ENCODE results near the gene UNC45B.

- TF ChIP-seq CTCF (IDR thresholded peaks at IDR 0.05) = peak; percentile 90
- TF ChIP-seq FOXP1 (CRISPR knock-in tag; IDR thresholded peaks at IDR 0.05; ENCODE audit: borderline replicate concordance) = peak; percentile 86
- TF ChIP-seq NFYB (CRISPR knock-in tag; conservative IDR thresholded peaks at IDR 0.05; ENCODE audit: low read depth) = no peak
- TF ChIP-seq ELF4 (CRISPR knock-in tag; IDR thresholded peaks at IDR 0.05; ENCODE audit: low read depth) = 0 out of 2 replicates have a peak, but pooled peaks have one; percentile 48
- peak; percentile 91; the same call in 1 of the 2 replicates for TF ChIP-seq ARID4B (CRISPR knock-in tag; IDR thresholded peaks at IDR 0.05; ENCODE audit: borderline replicate concordance)
- 0 out of 2 replicates have a peak, but pooled peaks have one; percentile 62 for TF ChIP-seq TP53 (CRISPR knock-in tag; IDR thresholded peaks at IDR 0.05)
- peak; percentile 96 for TF ChIP-seq USF1 (CRISPR knock-in tag; IDR thresholded peaks at IDR 0.05)
Observed at GRCh38 chr17:35119370-35120165, 28.0 kb upstream of the UNC45B start, which contains the start of gene RAD51D.
